D721Med (cell line): ENCODE results near the gene CARHSP1.

Experiments
- DNase-seq: peaks from one replicate; pipeline ENCODE4 v3.0.0; 2011; ENCODE audit warnings: low spot score; ENCODE audit not compliant: insufficient read length
- FAIRE-seq: peaks from 2 replicates; lab custom pipeline; 2011; peaks lifted over from hg19 to GRCh38; lab: Jason Lieb, UNC
- CTCF ChIP-seq: IDR thresholded peaks from 2 replicates; pipeline ENCODE4 v1.5.1; 2012; ENCODE audit warnings: mild to moderate bottlenecking, control low read depth; ENCODE audit not compliant: insufficient read depth; ENCODE audit errors: missing control alignments

The CARHSP1 gene

GRCh38 chr16:8887431-8887765, 18.6 kb upstream of the CARHSP1 start:
- FAIRE-seq (no peak), DNase-seq (no peak)
- no peak for TF ChIP-seq CTCF

GRCh38 chr16:8886593-8887430, 18.0 kb upstream of the CARHSP1 start:
- FAIRE-seq: no peak
- DNase-seq: no peak
- TF ChIP-seq CTCF: no peak

- no peak for FAIRE-seq
- DNase-seq: no peak
- no peak for TF ChIP-seq CTCF
These were observed 17.1 kb upstream of the CARHSP1 start for GRCh38 chr16:8885674-8886592.

GRCh38 chr16:8882725-8883377, 14.0 kb upstream of the CARHSP1 start:
- no peak for TF ChIP-seq CTCF
- DNase-seq (no peak), FAIRE-seq (no peak)

- no peak for FAIRE-seq
- TF ChIP-seq CTCF: no peak
- no peak for DNase-seq
These were observed 13.3 kb upstream of the CARHSP1 start, which contains the start of gene LITAFD for GRCh38 chr16:8882041-8882617. TSS of gene LITAFD (plus strand) at chr16:8882351. CDS start at chr16:8884356, 2,005 bp downstream.

GRCh38 chr16:8880839-8881510, 12.2 kb upstream of the CARHSP1 start:
- DNase-seq (no peak), FAIRE-seq (no peak)
- TF ChIP-seq CTCF: no peak
